ENCODE results near the gene BMP8A.
"Not testable (repeated sequence)": the region's sequence is repeated elsewhere in the genome, so short reads cannot be mapped to it uniquely, and the experiment has no call there.

The BMP8A gene

GRCh38 chr1:39474810-39475209, 16.6 kb upstream of the BMP8A start:
- TF ChIP-seq EZH2phosphoT487 (IDR thresholded peaks at IDR 0.05; ENCODE audit: low read depth) (no peak), CTCF (IDR thresholded peaks at IDR 0.05; ENCODE audit: low read depth, low read length) (no peak)
- Histone ChIP-seq H3K4me2 (ENCODE audit: low read length) (no peak overlapping the region), H3K79me2 (ENCODE audit: low read length) (no peaks in the 10 kb centered on the region), H3K9me3 (ENCODE audit: insufficient read depth, low read length) (no peaks in the 10 kb centered on the region), H3K4me1 (ENCODE audit: low read length) (no peaks in the 10 kb centered on the region), H3K27me3 (ENCODE audit: low read depth, low read length) (no peaks in the 10 kb centered on the region), H3K9ac (ENCODE audit: low read length) (no peak overlapping the region), H2AFZ (ENCODE audit: low read depth, low read length) (no peak overlapping the region), H3K4me3 (ENCODE audit: low read length) (no peak overlapping the region), H3K27ac (ENCODE audit: low read length) (no peak overlapping the region), H3K36me3 (replicated peaks; ENCODE audit: low read depth, low read length) (no peaks in the 10 kb centered on the region), H4K20me1 (ENCODE audit: insufficient read depth, low read length) (no peaks in the 10 kb centered on the region)

- H3K79me2 ChIP-seq (ENCODE audit: low read length); H2AFZ ChIP-seq (ENCODE audit: low read depth, low read length); H3K36me3 ChIP-seq (replicated peaks; ENCODE audit: low read depth, low read length); H3K4me2 ChIP-seq (ENCODE audit: low read length); H3K27ac ChIP-seq (ENCODE audit: low read length); H3K4me3 ChIP-seq (ENCODE audit: low read length); H3K27me3 ChIP-seq (ENCODE audit: low read depth, low read length); H4K20me1 ChIP-seq (ENCODE audit: insufficient read depth, low read length); H3K9me3 ChIP-seq (ENCODE audit: insufficient read depth, low read length); H3K9ac ChIP-seq (ENCODE audit: low read length); H3K4me1 ChIP-seq (ENCODE audit: low read length): not testable (repeated sequence)
These were observed 15.9 kb upstream of the BMP8A start for GRCh38 chr1:39475551-39475950.

GRCh38 chr1:39478126-39478915, 13.1 kb upstream of the BMP8A start:
- no peaks in the 10 kb centered on the region for H4K20me1 ChIP-seq (ENCODE audit: insufficient read depth, low read length)
- no peaks in the 10 kb centered on the region for H3K27me3 ChIP-seq (ENCODE audit: low read depth, low read length)
- H3K79me2 ChIP-seq (ENCODE audit: low read length), result no peaks in the 10 kb centered on the region
- no peak overlapping the region for H3K4me3 ChIP-seq (ENCODE audit: low read length)
- H3K4me2 ChIP-seq (ENCODE audit: low read length), result no peak overlapping the region
- no peak overlapping the region for H2AFZ ChIP-seq (ENCODE audit: low read depth, low read length)
- TF ChIP-seq EZH2phosphoT487 (IDR thresholded peaks at IDR 0.05; ENCODE audit: low read depth) (no peak), CTCF (IDR thresholded peaks at IDR 0.05; ENCODE audit: low read depth, low read length) (no peak)
- no peak overlapping the region for H3K9ac ChIP-seq (ENCODE audit: low read length)
- H3K9me3 ChIP-seq (ENCODE audit: insufficient read depth, low read length), result no peaks in the 10 kb centered on the region
- peaks cover 3% of the 10 kb centered on the region for H3K36me3 ChIP-seq (replicated peaks; ENCODE audit: low read depth, low read length)
- no peaks in the 10 kb centered on the region for H3K4me1 ChIP-seq (ENCODE audit: low read length)
- no peak overlapping the region for H3K27ac ChIP-seq (ENCODE audit: low read length)

- TF ChIP-seq EZH2phosphoT487 (IDR thresholded peaks at IDR 0.05; ENCODE audit: low read depth) (no peak), CTCF (IDR thresholded peaks at IDR 0.05; ENCODE audit: low read depth, low read length) (no peak)
- no peaks in the 10 kb centered on the region for H3K27me3 ChIP-seq (ENCODE audit: low read depth, low read length)
- H3K36me3 ChIP-seq (replicated peaks; ENCODE audit: low read depth, low read length), result peaks cover 3% of the 10 kb centered on the region
- no peaks in the 10 kb centered on the region for H3K79me2 ChIP-seq (ENCODE audit: low read length)
- no peak overlapping the region for H3K4me2 ChIP-seq (ENCODE audit: low read length)
- no peaks in the 10 kb centered on the region for H4K20me1 ChIP-seq (ENCODE audit: insufficient read depth, low read length)
- no peak overlapping the region for H3K4me3 ChIP-seq (ENCODE audit: low read length)
- no peaks in the 10 kb centered on the region for H3K4me1 ChIP-seq (ENCODE audit: low read length)
- H2AFZ ChIP-seq (ENCODE audit: low read depth, low read length), result no peak overlapping the region
- H3K9ac ChIP-seq (ENCODE audit: low read length), result no peak overlapping the region
- H3K27ac ChIP-seq (ENCODE audit: low read length), result no peak overlapping the region
- H3K9me3 ChIP-seq (ENCODE audit: insufficient read depth, low read length), result no peaks in the 10 kb centered on the region
These were observed 10.1 kb upstream of the BMP8A start for GRCh38 chr1:39481289-39481688.

Data from OCI-LY3 (cell line).